ENCODE results near the gene NFKBIL1. TPM values are rescaled to one million over a fixed set of nuclear protein-coding genes. Genes with fewer than 3 reads are reported as not detected.

The NFKBIL1 gene
- total RNA-seq, 2 donors from 2014 or later, result 5.6 to 27.0 TPM

GRCh38 chr6:31531162-31531561 lies 16.2 kb upstream of the NFKBIL1 start:
- no peaks in the 10 kb centered on the region for H3K9me3 ChIP-seq
- WGBS, 2 donors, result 84 to 85% methylated on average over 7 of the region's 7 CpGs
- peaks cover 11% of the 10 kb centered on the region for H3K4me1 ChIP-seq
- DNase-seq (no peak), ATAC-seq (no peak)
- H3K4me3 ChIP-seq, result no peak overlapping the region
- H3K27me3 ChIP-seq, result no peaks in the 10 kb centered on the region
- TF ChIP-seq POLR2A (IDR thresholded peaks at IDR 0.05) (no peak), CTCF (IDR thresholded peaks at IDR 0.05) (no peak)
- H3K36me3 ChIP-seq (replicated peaks in 1 of 2; ENCODE audit: insufficient read depth in 1 of 2, low read depth in 2 of 2), result peaks cover 35 to 42% of the 10 kb centered on the region in 2 donors
- H3K27ac ChIP-seq, result no peak overlapping the region
- intact Hi-C loops (cut with DNase I), result no loop called here

DNA sequence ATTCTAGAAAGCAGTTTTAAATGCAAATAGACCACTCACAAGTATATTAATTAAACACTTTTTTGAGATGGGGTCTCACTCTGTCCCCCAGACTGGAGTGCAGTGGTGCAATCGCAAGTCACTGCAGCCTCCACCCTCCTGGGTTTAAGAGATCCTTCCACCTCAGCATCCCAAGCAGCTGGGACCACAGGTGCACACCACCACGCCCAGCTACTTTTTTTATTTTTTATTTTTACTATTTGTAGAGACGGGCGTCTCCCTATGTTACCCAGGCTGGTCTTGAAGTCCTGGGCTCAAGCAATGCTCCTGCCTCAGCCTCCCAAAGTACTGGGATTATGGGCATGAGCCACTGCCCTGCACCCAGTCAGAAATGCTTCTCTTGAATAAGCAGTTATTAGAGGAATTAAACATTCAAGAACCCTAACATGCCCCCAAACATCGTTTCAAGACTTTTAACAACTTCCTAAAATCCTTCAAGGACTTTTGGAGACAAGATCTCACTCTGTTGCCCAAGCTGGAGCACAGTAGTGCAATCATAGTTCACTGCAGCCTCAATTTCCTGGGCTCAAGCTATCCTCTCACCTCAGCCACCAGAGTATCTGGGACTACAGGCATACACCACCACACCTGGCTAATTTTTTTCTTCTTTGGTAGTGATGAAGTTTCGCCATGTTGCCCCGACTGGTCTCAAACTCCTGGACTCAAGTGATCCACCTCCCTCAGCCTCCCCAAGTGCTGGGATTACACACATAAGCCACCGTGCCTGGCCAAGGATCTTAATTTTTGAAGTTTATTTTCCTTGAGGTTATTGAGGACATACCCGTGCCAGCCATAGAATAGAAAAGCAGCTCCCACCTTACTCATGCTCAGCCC lies 15.4 kb upstream of the NFKBIL1 start:
- TF ChIP-seq CTCF (IDR thresholded peaks at IDR 0.05) (no peak), POLR2A (IDR thresholded peaks at IDR 0.05) (peak in 1 of 3 donors; percentile 6)
- peaks cover 38 to 50% of the 10 kb centered on the region in 2 donors for H3K36me3 ChIP-seq (replicated peaks in 1 of 2; ENCODE audit: insufficient read depth in 1 of 2, low read depth in 2 of 2)
- no peaks in the 10 kb centered on the region for H3K9me3 ChIP-seq
- intact Hi-C loops (cut with DNase I), result no loop called here
- 72 to 79% methylated on average over 9 of the region's 9 CpGs for WGBS, 2 donors
- H3K4me1 ChIP-seq, result peaks cover 11% of the 10 kb centered on the region
- H3K27me3 ChIP-seq, result no peaks in the 10 kb centered on the region
- no peak overlapping the region for H3K4me3 ChIP-seq
- no peak overlapping the region for H3K27ac ChIP-seq
- no peak for DNase-seq
- ATAC-seq, result no peak

- WGBS, 2 donors, result 37 to 47% methylated on average over 8 to 9 of the region's 9 CpGs
- H3K4me3 ChIP-seq, result no peak overlapping the region
- TF ChIP-seq CTCF (IDR thresholded peaks at IDR 0.05), result no peak
- no peak for TF ChIP-seq POLR2A (IDR thresholded peaks at IDR 0.05)
- H3K36me3 ChIP-seq (replicated peaks in 1 of 2; ENCODE audit: insufficient read depth in 1 of 2, low read depth in 2 of 2), result peaks cover 38 to 52% of the 10 kb centered on the region in 2 donors
- DNase-seq (no peak), ATAC-seq (no peak)
- peaks cover 11% of the 10 kb centered on the region for H3K4me1 ChIP-seq
- H3K9me3 ChIP-seq, result no peaks in the 10 kb centered on the region
- no peaks in the 10 kb centered on the region for H3K27me3 ChIP-seq
- H3K27ac ChIP-seq, result no peak overlapping the region
- intact Hi-C loops (cut with DNase I), result no loop called here
These were observed 14.6 kb upstream of the NFKBIL1 start for GRCh38 chr6:31532644-31533454.

- DNase-seq, result no peak
- TF ChIP-seq POLR2A (IDR thresholded peaks at IDR 0.05), result no peak
- H3K36me3 ChIP-seq (replicated peaks in 1 of 2; ENCODE audit: insufficient read depth in 1 of 2, low read depth in 2 of 2), result peaks cover 38 to 56% of the 10 kb centered on the region in 2 donors
- no peak overlapping the region for H3K27ac ChIP-seq
- H3K9me3 ChIP-seq, result no peaks in the 10 kb centered on the region
- no peaks in the 10 kb centered on the region for H3K27me3 ChIP-seq
- no peak overlapping the region for H3K4me3 ChIP-seq
- intact Hi-C loops (cut with DNase I), result no loop called here
- ATAC-seq, result no peak
- 93 to 100% methylated on average over 1 of the region's 1 CpG for WGBS, 2 donors
- H3K4me1 ChIP-seq, result peaks cover 16% of the 10 kb centered on the region
These were observed 14.0 kb upstream of the NFKBIL1 start for GRCh38 chr6:31533455-31533841.

DNA sequence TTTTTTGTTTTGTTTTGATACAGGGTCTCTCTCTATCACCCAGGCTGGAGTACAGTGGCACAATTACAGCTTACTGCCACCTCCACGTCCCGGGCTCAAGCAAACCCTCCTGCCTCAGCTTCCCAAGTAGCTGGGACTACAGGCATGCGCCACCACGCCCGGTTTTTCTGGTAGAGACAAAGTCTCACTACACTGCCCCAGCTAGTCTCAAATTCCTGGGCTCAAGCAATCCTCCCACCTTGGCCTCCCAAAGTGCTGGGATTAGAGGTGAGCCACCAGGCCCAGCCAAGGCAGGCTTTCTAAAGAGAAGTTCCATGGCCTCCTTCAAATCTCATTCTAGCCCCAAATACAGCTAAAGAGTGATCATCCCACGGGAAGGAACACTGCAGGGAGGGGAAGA lies 13.4 kb upstream of the NFKBIL1 start:
- Histone ChIP-seq H3K9me3 (no peaks in the 10 kb centered on the region), H3K27ac (no peak overlapping the region), H3K27me3 (no peaks in the 10 kb centered on the region), H3K36me3 (replicated peaks in 1 of 2; ENCODE audit: insufficient read depth in 1 of 2, low read depth in 2 of 2) (peaks cover 38 to 58% of the 10 kb centered on the region in 2 donors), H3K4me3 (no peak overlapping the region), H3K4me1 (peaks cover 20% of the 10 kb centered on the region)
- TF ChIP-seq POLR2A (IDR thresholded peaks at IDR 0.05), result no peak
- no peak for TF ChIP-seq CTCF (IDR thresholded peaks at IDR 0.05)
- WGBS, 2 donors, result 90 to 94% methylated on average over 6 of the region's 6 CpGs
- intact Hi-C loops (cut with DNase I), result no loop called here
- ATAC-seq, result no peak
- DNase-seq, result no peak

All from body of pancreas (tissue), 4 donors.